Calu3 (cell line): ENCODE data around the gene POLR1E. TPM values are rescaled to one million over a fixed set of nuclear protein-coding genes. Genes with fewer than 3 reads are reported as not detected.

Experiments
- BruUV-seq: library from RNA; stranded (reverse); fragments of 400-500 nt; replicated peaks from 2 replicates; lab custom pipeline; 2021; lab: Mats Ljungman, UMichigan
- CTCF ChIA-PET: fragments of 300-600 bp; sonication (Branson Sonifier 250); formaldehyde crosslinking; loops from one replicate; lab custom pipeline; 2022; ENCODE audit warnings: antibody characterized with exemption; lab: Charles Lee
- DNase-seq: peaks from one replicate; pipeline ENCODE4 v3.0.0; 2022
- H3K27ac Mint-ChIP-seq: one replicate; pipeline ENCODE4 v1.8.0; 2022; ENCODE audit warnings: mixed read lengths; ENCODE audit not compliant: unreplicated experiment
- H3K27me3 Mint-ChIP-seq: one replicate; pipeline ENCODE4 v1.8.0; 2022; ENCODE audit warnings: mixed read lengths; ENCODE audit not compliant: unreplicated experiment
- H3K36me3 Mint-ChIP-seq: one replicate; pipeline ENCODE4 v1.8.0; 2022; ENCODE audit warnings: mild to moderate bottlenecking, moderate library complexity, mixed read lengths; ENCODE audit not compliant: insufficient read depth, unreplicated experiment
- H3K4me1 Mint-ChIP-seq: one replicate; pipeline ENCODE4 v1.8.0; 2022; ENCODE audit warnings: mild to moderate bottlenecking, low read depth, mixed read lengths; ENCODE audit not compliant: unreplicated experiment
- H3K4me3 Mint-ChIP-seq: one replicate; pipeline ENCODE4 v1.8.0; 2022; ENCODE audit warnings: mild to moderate bottlenecking, low read depth, moderate library complexity, mixed read lengths; ENCODE audit not compliant: unreplicated experiment
- H3K9me3 Mint-ChIP-seq: one replicate; pipeline ENCODE4 v1.8.0; 2022; ENCODE audit warnings: low read depth, mixed read lengths; ENCODE audit not compliant: unreplicated experiment
- intact Hi-C: fragments of 100-400 bp; cut with micrococcal nuclease; formaldehyde crosslinking; loops from one replicate; pipeline ENCODE4 v1.10.0; 2022; ENCODE audit not compliant: unreplicated experiment
- total RNA-seq: library from RNA; stranded (reverse); gene quantifications from 2 replicates; pipeline ENCODE4 v1.2.3, GENCODE V29; 2022
- TF ChIP-seq, protein P1 (sequence below): fragments of 200-600 bp; IDR thresholded peaks from one replicate; pipeline ENCODE4 v1.8.0; 2022; ENCODE audit warnings: antibody characterized with exemption; ENCODE audit not compliant: unreplicated experiment

POLR1E gene
- total RNA-seq, 1 experiment from 2014 or later, result 12.5 TPM

DNA sequence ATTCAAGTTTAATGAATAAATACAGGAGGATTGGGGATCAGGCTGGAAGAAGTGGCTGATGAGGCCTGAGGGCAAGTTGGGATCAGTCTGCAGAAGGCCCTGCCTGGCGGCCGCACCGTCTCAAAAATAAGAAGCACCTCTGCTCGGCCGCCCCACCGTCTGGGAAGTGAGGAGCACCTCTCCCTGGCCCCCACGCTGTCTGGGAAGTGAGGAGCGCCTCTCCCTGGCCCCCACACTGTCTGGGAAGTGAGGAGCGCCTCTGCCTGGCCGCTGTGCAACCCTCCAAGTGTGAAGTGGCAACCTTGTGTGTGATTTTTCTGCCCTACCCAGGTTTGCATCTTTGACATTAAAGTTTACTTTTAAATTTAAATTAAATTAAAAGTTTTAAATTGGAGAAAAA is 35.4 kb downstream of the POLR1E start:
- no peak for DNase-seq
- CTCF ChIA-PET, result interaction anchor here (0.7 kb wide), 1 partner anchor 56 kb away, joined by 5 read pairs; no protein-coding TSS in a partner anchor
- intact Hi-C loops, result no loop called here
- Mint-ChIP-seq H3K4me3 (no peak overlapping the region), H3K36me3 (no peaks in the 10 kb centered on the region), H3K4me1 (no peaks in the 10 kb centered on the region), H3K9me3 (no peaks in the 10 kb centered on the region), H3K27me3 (no peaks in the 10 kb centered on the region), H3K27ac (no peak overlapping the region)
- BruUV-seq, result no TSS peak
- TF ChIP-seq, protein P1, sequence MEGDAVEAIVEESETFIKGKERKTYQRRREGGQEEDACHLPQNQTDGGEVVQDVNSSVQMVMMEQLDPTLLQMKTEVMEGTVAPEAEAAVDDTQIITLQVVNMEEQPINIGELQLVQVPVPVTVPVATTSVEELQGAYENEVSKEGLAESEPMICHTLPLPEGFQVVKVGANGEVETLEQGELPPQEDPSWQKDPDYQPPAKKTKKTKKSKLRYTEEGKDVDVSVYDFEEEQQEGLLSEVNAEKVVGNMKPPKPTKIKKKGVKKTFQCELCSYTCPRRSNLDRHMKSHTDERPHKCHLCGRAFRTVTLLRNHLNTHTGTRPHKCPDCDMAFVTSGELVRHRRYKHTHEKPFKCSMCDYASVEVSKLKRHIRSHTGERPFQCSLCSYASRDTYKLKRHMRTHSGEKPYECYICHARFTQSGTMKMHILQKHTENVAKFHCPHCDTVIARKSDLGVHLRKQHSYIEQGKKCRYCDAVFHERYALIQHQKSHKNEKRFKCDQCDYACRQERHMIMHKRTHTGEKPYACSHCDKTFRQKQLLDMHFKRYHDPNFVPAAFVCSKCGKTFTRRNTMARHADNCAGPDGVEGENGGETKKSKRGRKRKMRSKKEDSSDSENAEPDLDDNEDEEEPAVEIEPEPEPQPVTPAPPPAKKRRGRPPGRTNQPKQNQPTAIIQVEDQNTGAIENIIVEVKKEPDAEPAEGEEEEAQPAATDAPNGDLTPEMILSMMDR, result no peak

DNA sequence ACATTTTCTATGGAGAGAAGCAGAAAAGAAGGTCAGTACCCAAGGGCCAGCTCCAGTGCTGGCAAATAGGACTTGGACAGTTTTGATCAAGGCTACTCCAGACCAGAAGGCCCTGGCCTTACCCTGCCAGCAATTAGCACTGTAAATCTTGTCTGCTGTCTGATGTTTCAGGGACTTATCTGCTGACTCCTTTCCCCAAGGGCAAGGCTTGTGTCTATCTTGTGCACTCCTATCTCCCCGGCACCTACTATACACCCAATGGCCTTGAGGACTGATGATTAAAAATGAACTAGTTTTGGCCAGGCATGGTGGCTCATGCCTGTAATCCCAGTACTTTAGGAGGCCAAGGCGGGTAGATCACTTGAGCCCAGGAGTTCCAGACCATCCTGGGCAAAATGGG is 37.2 kb downstream of the POLR1E start:
- Mint-ChIP-seq H3K4me1 (no peaks in the 10 kb centered on the region), H3K27ac (no peak overlapping the region), H3K27me3 (no peaks in the 10 kb centered on the region), H3K4me3 (no peak overlapping the region), H3K9me3 (no peaks in the 10 kb centered on the region), H3K36me3 (no peaks in the 10 kb centered on the region)
- no peak for DNase-seq
- TF ChIP-seq, protein P1, result no peak
- CTCF ChIA-PET, result no interaction called here
- no TSS peak for BruUV-seq
- intact Hi-C loops, result no loop called here

- Mint-ChIP-seq H3K27me3 (no peaks in the 10 kb centered on the region), H3K36me3 (no peaks in the 10 kb centered on the region), H3K27ac (no peak overlapping the region), H3K4me1 (no peaks in the 10 kb centered on the region), H3K9me3 (no peaks in the 10 kb centered on the region), H3K4me3 (no peak overlapping the region)
- BruUV-seq, result no TSS peak
- no peak for DNase-seq
- intact Hi-C loops, result no loop called here
- TF ChIP-seq, protein P1, result no peak
- CTCF ChIA-PET, result no interaction called here
Measured at GRCh38 chr9:37523916-37524315, 38.2 kb downstream of the POLR1E start.

GRCh38 chr9:37528652-37529471 is 43.1 kb downstream of the POLR1E start:
- Mint-ChIP-seq H3K4me1 (no peaks in the 10 kb centered on the region), H3K36me3 (no peaks in the 10 kb centered on the region), H3K4me3 (no peak overlapping the region), H3K9me3 (no peaks in the 10 kb centered on the region), H3K27ac (no peak overlapping the region), H3K27me3 (no peaks in the 10 kb centered on the region)
- intact Hi-C loops, result no loop called here
- no TSS peak for BruUV-seq
- DNase-seq, result no peak
- TF ChIP-seq, protein P1, result no peak
- CTCF ChIA-PET, result no interaction called here
